GM19193 (cell line): ENCODE results near the gene ADAMTSL1.

Source experiments
- POLR2A ChIP-seq: IDR thresholded peaks from 4 replicates; pipeline ENCODE4 v1.6.1; 2011; ENCODE audit not compliant: insufficient read depth, insufficient read length; ENCODE audit errors: extremely low read depth

The ADAMTSL1 gene

DNA sequence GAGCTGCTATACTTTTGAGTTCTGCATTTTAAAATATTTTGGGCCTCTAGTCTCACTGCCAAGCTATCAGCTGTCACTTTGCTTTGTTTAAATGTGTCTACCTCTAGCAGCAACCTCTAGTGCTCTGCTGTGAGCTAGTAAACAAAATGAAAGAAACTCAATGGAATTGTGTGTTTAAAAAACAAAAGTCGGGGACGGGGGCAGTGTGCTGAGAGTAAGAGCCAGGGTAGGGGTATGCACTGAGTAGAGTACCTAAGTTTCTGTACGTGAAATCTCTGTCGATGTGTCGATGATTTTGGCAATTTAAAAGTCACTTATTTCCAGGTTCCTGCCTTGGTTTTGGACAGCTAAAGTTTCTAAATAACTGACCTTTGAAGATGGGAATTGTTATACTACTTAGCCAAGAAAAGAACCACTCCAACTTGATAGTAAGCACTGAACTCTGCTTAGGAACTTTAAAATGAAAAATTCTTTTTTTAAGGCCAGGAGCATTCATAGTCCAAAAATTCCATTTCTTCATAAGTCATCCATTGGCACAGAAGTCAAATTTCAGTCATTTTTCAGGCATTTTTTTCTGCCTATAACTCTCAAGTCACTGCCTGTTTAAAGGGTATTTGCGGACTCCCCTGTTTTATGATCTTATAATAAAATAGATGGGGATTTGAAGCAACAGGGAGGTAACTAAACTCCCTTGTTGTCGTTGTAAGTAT, 447.6 kb downstream of the ADAMTSL1 start:
- no peak for TF ChIP-seq POLR2A

DNA sequence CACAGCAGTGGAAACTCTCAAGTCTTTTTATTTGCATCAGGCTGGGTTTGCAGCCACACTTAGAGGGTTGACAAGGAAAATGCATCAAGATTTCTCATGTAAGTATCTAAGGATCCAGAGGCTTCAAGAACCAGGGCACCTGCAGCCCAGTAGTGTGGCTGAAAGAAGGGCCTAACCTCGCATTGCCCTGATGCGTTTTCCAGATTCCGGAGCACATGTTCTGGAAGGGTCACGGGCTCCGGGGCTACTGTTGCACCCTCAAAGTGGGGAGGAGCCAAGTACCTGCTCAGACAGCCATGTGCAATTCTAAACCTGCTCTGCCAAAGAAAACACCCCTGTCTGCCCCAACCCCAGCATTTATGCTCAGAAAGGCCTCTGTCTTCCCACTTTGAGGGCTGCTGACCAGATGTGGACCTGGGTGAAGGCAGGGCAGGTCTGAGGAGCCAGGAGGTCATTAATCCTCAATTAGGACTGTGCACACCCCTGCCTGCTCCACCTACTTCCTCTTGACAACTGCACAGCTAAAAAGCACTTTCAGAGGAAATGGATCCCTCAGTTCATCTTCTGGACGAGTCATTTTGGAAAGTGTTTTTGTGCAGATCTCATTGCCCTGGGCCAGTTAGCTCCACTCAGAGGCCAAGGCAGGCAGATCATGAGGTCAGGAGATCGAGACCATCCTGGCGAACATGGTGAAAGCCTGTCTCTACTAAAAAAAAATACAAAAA, 448.4 kb downstream of the ADAMTSL1 start:
- no peak for TF ChIP-seq POLR2A

DNA sequence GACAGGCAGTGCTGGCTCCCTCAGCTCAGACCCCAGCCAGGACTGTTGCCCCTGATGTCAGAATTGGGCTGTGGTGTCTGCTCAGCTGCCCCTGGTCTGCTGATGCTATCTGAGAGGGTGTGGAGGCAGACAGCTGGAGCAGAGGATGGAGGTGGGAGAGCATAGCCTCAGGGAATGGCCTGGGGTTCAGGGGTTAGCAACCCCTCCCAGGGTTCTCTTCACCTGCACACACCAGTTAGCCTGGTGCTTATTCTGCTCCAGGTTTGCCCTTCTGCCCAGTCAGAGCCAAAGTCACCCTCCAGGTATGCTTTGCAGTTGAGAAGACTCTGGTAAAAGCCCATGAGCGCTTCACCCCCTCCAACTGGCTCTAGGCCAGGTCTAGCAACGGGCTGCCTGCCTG, 449.2 kb downstream of the ADAMTSL1 start:
- no peak for TF ChIP-seq POLR2A

DNA sequence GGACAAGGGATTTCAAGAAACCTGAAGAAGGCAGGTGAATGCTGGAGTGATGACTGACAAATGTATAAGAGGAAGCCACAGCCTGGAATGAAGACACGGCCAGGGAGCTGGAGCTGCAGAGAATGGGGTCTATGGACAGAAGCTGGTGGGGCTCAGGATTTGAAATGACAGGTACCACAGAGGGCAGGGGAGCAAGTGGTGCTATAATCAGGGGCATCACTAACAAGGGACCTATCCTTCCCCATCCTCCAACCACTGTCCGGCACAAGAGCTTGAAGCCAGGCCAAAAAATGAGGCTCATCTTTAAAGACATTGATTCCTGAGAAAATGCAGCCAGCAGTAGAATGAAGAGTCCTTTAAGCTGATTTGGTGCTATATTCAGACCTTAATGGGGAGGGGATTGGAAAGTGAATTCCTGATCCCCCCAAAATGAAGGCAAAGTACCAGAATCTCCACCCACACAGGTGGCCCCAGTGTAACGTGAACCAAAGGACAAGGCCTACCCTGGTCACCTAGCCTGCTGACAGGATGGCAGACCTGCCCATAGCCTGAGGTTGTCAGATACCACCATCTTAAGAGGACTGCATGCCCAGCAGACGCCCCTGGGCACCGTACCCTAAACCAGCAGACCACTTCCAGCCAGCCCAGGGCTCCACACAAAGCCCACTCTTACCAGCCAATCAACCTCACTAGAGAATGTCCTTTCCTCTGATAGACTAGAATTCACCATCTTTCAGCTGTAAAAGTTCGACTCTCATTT, 449.9 kb downstream of the ADAMTSL1 start:
- no peak for TF ChIP-seq POLR2A

DNA sequence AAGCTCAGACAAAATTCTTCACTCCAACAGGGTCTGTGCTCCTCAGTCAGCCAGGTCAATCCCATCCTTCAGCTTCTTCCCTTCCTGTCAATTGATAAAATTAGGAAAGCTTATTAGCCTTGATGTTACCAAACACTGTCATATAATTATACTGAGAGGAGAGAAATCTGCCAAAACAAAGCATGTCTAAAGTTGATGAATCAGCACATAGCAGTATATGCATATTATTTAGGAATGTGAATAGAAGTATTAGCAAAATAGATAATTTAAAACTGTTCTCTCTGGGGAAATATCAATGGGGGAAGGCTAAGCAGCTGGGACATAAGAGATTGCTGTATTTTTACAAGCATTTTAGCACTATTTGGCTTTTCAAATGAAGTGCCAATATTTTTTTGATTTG, 451.9 kb downstream of the ADAMTSL1 start:
- no peak for TF ChIP-seq POLR2A

DNA sequence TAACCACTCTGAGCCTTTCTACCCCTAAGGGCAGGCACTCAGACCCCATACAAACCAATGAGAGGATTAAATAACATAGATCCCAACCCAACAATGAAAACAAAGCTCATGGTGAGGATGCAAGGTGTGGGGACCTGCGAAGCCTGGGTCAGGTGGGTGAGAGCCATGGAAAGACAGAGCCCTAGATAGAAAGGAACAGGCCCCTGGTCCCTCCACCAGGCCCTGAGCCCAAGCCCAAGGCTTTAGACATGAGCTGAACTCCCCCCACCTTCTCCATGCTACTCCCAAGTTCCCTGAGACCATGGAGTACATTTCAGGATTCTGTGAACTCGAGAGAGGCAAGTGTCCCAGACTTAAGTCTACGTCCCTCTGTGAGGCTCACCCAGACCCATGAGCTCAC, 452.6 kb downstream of the ADAMTSL1 start:
- no peak for TF ChIP-seq POLR2A

DNA sequence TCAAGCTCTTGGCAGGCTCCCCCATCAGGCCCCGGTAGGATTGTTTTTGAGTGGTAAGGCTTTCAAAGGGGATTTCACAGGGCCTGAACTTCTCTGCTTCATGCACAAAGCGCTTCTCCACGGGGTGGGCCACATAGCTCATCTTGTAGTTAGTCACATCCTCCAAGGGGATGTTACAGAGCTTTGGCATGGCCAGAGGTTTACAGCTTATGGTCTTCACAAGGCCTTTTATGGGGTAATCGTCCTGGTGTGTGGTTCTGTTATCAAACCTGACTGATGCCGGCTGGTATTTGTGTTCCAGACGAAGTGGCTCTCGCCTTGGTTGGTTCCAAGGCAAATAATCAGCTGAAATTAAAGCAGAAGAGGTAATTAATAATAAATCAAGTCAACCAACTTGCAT, 454.8 kb downstream of the ADAMTSL1 start:
- TF ChIP-seq POLR2A: no peak

DNA sequence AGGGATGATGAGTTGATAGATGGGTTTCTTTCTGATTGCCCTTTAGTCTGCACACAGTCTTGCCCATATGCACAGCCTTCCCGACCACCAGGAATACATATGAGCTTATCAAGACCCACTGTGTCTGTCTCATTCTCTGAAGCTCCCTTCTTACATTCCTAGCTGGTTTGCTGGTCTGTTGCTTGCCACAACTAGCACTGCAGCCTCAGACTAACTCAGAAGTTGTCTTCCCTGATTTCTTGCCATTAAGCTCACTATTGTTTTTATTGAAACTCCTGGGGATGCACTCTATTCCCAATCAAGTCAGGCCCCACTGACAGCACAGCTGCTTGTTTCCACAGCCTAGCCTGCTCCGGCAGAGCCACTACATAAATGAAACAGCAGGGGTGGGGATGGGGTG, 461.6 kb downstream of the ADAMTSL1 start:
- TF ChIP-seq POLR2A: no peak

DNA sequence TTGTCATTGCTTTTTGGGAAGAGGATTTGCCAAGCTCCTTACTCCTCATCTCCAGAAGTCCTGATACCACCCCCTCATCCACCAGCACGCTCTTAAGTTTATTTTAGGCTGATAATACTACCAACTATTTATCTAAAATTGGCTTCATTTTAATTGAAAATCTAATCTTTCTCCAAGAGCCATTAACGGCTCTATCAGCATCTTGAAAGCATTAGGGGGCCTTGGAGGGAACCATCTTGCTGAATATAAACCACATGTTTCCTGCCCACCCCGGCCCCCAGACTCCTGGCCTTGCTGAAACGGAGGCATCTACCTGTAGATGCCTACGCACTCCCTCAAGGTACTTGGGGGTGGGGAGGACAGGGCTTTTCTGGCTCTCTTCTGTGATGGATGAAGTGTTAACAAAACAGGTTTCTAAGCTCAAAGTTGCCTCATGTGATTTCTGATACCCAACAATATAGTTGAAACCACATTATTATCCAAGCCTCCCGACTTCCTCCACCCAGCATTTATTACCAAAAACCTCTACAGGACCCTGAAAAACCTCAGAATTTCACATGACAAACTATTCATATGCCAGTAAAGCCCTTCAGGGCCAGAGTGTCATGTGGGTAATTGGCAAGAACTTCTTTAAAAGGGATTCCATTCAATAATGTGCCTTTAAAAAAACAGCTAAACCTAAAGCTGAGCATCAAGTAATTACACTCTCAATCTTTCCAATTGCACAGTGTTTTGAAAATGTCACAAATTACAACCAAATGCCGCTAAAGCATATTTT, 462.3 kb downstream of the ADAMTSL1 start:
- no peak for TF ChIP-seq POLR2A

DNA sequence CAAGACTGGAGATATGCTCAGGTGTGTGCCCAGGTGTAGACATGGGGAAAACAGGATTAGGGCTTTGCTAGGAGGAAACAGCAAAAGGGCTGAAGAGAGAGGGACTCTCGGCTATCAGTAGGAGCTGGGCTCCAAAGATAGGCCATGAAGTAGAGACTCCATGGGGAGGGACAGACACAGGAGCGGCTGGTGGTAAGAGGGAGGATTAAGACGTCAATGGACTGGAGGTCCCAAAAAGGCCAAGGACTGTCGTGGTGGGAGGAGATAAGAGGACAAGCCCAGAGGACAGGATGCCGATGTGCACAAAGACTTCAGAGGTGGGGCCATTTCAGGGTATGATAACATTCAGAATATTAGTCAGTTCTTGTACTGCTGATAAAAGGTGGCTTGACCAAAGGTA, 466.0 kb downstream of the ADAMTSL1 start:
- TF ChIP-seq POLR2A: no peak

DNA sequence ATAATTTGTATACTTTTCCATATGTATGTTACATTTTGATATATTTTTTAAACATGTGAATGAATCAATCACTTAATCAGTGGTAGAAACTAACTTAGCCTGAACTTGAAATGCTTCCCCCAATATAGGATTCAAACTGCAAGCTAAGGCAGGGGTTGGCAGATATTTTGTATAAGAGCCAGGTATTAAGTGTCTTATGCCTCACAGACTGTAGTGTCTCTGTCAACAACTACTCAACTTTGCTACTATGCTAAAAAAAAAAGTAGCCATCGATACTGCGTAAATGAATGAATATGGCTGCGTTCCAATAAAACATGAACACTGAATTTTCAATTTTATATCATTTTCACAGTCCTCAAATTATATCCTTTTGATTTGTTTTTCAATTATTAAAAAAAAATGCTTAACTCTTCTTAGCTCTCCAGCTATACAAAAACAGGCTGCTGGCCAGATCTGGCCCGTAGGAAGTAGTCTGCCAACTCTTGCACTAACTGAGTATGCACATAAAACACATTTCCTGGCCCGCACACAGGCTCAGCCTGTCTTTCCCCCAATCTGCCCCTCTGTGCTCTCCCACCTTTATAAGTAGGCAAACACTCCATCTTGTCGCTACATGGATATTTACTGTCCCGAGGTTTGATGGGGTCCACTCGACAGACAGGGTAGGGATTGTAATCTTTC, 467.2 kb downstream of the ADAMTSL1 start:
- no peak for TF ChIP-seq POLR2A

DNA sequence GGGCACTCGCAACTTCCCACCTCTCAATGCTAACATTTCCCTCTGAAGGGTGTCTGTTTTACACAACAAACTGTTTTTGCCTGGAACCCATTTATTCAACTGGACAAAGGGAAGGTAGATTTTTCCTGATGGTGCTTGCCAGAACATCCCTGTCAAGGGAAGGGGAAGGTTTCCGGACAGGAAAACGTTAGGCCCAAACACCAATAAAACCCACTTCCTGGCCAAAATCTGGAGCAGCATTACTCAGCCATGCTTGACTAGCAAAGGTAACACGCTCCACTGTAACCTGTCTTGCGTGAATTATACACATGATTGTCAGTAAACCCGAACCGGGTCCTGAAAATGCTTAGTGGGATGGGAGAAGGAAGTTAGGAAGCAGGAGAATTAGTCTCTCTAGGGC, 468.8 kb downstream of the ADAMTSL1 start:
- TF ChIP-seq POLR2A: no peak

DNA sequence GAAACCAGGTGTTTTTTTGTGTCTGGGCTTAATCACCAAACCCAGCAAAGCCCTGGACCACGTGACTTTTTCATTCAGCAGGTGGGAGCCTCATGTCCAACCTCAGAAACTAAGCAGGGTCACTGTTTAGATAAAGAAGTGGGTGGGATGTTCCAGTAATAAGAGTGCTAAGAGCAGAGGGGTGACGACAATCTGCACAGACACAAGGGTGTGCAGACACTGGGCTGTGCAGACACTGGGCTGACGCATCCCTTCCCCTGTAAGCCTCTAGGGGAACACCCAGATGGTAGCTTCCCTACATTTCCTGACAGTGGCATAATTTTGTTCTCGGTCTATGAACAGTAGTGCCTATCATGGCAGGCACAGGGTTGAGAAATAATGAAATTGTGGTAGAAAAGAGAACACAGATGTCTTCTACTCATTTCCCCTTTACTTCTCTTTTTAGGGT, 474.0 kb downstream of the ADAMTSL1 start:
- TF ChIP-seq POLR2A: no peak

DNA sequence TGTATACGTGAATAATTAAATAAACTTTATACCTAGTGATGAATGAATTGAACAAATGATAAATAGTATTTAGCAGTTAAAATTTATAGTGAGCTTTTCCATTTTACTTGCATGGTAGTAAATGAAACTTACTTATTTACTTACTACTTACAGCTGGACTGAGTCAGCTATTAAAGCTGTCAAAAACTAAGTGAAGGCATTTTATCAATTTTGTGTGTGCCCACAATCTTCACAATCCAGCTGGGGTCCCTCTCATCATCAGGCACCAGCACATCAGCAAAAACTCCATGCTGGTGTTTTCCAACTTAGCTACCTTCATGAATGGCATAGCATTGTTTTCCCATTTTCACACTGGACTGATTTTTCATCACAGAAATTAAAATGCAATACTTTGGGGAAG, 478.0 kb downstream of the ADAMTSL1 start:
- no peak for TF ChIP-seq POLR2A
